Erythroblast (primary cell): ENCODE measurements around the gene CCDC110.

Experiments
- GATA1 ChIP-seq: IDR thresholded peaks from 2 replicates; pipeline ENCODE4 v1.6.1; 2011; ENCODE audit warnings: low read depth, mild to moderate bottlenecking, control low read depth, low read length, moderate library complexity
- POLR2A ChIP-seq: IDR thresholded peaks from 2 replicates; pipeline ENCODE4 v1.6.1; 2011; ENCODE audit warnings: mild to moderate bottlenecking, low read length

GRCh38 chr4:185481401-185481800 lies 9.9 kb upstream of the CCDC110 start:
- TF ChIP-seq POLR2A: no peak
- no peak for TF ChIP-seq GATA1
